HG03442 (cell line): ENCODE results near the gene MS4A2.
"Not testable (repeated sequence)": the region's sequence is repeated elsewhere in the genome, so short reads cannot be mapped to it uniquely, and the experiment has no call there.

ENCODE experiments used
- ATAC-seq: cut with Tn5 transposase; IDR thresholded peaks from one replicate; pipeline ENCODE4 v1.9.1; 2021; ENCODE audit warnings: mild to moderate bottlenecking, moderate library complexity; ENCODE audit not compliant: unreplicated experiment

MS4A2 gene

DNA sequence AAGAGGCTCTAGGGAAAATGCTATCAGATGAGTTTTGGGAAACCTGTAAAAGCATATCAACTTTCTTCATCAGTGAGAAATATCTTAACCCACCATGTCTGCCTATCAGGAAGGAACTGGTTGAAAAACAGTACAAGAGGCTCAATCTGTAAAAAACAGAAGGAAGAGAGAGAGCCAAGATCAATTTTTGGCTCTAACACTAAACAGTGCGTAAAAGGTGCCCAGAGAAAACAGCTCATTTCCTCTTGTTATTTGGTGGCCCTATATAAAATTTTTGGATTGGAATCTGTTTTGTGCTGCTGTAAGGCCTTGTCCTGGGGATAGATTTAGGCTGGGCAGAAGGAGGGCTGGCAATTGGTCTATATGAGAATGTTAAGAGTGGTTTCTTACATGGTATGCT is 12.1 kb downstream of the MS4A2 start:
- no peak for ATAC-seq

DNA sequence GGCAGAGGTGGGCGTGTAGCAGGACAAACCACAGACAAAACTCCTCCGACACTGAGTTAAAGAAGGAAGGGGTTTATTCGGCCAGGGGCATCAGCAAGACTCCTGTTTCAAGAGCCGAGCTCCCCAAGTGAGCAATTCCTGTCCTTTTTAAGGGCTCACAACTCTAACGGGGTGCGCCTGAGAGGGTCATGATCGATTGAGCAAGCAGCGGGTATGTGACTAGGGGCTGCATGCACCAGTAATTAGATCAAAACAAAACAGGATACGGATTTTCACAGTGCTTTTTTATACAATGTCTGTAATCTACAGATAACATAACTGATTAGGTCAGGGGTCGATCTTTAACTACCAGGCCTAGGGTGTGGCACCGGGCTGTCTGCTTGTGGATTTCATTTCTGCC is 12.9 kb downstream of the MS4A2 start:
- ATAC-seq: not testable (repeated sequence)

GRCh38 chr11:60104471-60105115 is 16.1 kb downstream of the MS4A2 start:
- not testable (repeated sequence) for ATAC-seq

GRCh38 chr11:60108631-60109030 is 20.2 kb downstream of the MS4A2 start:
- not testable (repeated sequence) for ATAC-seq

DNA sequence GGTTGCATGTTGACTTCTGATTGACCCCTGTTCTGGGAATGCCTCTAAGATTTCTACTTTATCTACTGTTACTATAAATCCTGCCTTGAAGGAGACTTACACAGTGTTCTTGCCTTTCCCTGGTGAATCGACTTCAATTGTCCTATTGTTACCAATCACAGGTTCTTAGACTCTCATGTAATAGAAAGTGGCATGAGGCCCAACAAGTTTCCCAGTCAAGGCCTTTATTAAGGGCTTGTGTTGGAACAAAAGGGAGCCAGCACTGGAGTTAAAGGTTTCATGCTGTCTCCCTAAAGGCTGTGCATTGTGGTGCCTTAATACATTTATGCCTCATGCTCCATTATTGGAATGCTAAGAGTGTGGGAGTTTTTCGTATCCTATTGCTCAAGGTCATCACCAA is 23.3 kb downstream of the MS4A2 start:
- ATAC-seq: no peak

DNA sequence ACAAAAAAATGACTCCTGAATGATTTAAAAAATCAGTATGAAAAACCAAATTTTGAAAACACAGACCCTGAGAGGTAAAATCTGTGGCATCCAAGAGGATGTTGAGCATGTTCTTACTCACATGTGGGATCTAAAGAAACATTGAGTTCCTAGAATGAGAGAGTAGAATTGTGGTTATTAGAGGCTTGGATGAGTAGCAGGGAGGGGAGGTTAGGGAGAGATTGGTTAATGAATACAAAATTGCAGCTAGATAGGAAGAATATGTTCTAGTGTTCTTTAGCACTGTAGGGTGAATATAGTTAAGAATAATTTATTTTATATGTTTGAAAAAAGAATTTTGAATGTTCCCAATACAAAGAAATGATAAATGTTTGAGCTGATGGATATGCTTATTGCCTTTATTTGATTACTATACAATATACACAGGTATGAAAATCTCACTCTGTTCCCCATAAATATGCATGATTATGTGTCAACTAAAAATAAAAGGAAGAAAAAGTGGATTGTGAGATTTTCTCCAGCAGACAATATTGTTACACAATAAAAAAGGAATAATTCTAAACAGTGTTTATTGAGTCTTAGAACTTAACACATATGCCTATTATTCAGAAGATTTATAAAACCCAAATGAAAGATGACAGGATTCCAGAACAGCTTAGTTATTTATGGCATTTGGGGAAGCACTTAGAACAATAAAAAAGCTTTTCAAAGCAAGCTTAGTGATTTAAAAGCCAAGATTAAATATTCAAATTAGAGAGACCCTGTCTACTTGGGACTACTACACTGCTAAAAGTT is 28.7 kb downstream of the MS4A2 start:
- ATAC-seq: no peak

DNA sequence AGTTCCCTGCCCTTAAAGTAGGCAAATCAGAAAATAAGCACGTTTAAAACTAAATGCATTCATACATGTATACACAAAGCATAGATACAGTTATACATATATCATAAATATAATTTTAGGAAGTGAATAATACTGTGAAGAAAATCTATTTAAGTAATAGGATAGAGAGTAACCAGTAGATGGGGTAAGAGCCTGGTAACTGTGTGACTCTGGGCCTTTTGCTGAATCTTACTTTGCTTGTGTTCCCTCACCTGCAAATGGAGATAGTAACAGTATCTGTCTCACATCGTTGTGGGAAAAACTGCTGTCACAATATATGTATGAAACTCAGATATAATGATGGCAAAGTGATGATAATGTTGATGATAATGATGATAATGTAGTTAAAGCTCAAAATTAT is 29.9 kb downstream of the MS4A2 start:
- ATAC-seq: no peak

GRCh38 chr11:60119710-60120109 is 31.2 kb downstream of the MS4A2 start:
- ATAC-seq: no peak

- ATAC-seq: no peak
These were observed 32.8 kb downstream of the MS4A2 start for GRCh38 chr11:60121264-60121663.

DNA sequence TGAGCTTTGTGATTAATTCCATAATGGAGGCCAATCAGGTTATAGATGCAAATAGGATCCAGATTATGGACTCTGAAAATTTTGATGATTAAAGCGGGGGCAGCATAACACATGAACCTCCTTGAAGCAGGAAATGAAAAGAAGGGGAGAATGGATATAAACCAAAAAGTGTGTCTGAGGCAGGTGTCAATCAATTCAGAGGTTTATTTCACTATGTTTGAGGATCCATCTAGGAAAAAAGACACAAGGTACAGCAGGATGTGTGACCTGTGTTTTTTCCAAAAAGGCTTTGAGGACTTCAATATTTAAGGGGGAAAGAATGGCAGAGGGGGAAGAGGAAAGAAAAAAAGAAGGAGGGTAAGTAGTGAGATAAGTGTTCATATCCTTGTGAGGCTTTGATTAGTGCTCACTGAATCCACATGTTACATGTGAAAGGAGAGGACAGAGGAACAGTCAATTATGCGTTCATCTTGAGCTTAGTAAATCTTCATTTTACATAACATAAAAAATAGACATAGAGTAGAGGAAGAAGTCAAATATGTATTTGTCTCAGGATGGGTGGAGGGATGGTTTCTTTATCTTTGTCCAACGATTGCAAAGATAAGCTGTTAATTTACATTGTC is 34.1 kb downstream of the MS4A2 start:
- no peak for ATAC-seq

DNA sequence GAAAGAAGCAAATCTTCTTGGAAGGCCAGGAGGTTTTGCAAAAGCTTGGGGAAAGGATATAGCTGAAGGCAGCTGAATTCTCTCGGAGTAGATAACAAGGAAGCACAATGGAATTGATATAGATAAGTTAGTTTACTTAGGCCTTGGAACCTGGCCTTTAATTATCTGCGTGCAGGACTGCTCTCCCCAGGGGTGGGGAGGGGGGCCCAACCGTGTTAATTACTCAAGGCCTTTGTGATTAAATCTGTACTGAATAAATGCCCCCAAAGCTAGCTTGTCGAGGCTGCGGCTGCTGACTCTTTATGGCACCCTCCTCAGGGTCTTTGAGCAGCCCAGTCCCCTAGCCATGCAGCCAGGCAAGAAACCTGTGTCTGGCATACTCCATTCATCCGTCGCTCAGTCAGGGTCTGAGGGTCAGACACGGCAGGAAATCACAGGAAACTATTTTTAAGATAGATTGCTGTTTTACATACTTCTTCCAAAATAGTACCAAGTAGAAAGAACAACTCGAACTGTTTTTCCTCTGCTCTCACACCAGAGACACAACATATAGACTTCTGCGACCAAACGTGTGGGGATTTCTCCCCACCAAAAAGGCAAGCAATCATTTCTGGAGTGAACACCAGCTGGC is 36.5 kb downstream of the MS4A2 start:
- ATAC-seq: no peak

DNA sequence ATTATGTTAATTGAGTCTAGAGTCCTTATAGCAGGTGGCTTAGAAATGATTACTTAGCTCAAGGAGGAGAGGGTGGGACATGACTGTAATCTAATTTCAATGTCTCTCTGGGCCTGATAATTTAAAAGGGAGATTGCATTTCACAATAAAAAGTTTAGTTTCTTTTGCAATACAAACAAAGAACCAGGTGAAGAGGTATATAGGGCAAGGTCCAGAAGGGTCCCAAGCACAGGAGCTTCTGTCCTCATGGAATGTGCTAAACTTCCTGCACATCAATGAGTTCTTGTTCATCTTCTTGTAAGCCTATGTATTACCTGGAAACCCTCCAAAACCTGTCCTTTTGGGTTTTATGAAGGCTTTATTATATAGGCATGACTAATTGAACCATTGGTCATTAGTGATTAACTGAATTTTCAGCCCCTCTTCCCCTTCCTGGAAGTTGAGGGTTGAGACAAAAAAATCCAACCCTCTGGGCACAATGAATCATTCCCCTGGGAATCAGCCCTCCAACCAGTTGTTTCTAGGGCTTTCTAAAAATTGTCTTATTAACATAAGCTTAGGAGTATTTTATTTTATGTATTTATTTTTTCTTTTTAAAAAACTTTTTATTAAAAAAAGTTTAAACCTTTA is 37.6 kb downstream of the MS4A2 start:
- ATAC-seq: no peak

DNA sequence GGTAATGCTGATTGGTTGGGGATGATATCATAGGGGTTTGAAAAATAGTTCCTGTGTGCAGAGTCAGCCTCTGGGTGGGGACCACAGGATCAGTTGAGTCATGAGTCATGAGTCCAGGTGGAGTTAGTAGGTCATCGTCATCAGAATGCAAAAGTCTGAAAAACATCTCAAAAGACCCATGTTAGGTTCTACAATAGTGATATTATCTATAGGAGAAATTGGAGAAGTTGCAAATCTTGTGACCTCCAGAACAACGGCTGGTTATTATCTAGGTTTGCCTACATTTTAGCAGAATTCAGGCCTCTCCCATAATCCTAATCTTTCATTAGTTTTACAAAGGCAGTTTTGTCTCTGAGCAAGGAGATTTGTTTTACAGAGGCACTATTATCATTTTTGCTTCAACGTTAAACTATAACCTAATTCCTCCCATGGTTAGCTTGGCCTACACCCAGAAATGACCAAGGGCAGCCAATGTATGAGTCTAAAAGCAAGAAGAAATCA is 38.9 kb downstream of the MS4A2 start:
- no peak for ATAC-seq

DNA sequence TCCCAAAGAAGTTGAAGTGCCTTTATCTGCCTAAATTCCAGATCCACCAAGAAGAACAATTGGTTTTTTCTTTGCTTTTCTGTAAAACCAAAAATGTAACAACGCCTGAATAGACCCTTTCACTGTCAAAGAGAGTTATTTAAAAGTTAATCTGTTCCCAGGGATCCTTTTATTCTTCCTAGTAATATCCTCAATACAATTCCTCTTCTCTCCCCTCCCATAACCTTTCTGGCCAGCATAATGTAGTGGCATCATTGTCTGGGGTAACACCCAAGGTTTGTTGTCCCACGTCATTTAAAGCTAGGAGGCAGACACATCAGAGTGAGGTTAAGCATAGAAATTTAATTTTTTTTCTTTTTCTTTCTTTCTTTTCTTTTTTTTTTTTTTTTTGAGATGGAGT is 39.9 kb downstream of the MS4A2 start:
- ATAC-seq: no peak

GRCh38 chr11:60128866-60129265 is 40.4 kb downstream of the MS4A2 start:
- not testable (repeated sequence) for ATAC-seq

- ATAC-seq: no peak
These were observed 41.4 kb downstream of the MS4A2 start for GRCh38 chr11:60129853-60130252.

GRCh38 chr11:60130496-60130895 is 42.0 kb downstream of the MS4A2 start:
- no peak for ATAC-seq

DNA sequence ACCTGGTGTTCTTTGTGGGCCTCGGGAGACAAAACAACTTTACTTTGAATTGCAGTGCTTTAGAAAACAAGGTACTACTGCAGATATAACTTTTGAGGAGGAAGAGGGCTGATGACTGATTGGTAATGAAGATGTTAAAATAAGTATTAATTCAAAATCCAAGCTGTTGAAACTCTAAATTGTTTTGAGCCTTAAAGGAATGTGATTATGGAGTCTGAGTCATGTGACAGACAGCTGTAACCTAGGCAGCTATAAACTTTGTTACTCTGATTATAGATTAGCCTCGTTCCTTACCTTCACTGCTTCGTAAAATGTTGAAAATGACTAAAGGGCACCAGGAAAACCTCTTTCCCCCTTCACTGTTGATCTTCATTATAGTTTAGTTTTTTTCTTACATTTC is 43.4 kb downstream of the MS4A2 start:
- no peak for ATAC-seq

DNA sequence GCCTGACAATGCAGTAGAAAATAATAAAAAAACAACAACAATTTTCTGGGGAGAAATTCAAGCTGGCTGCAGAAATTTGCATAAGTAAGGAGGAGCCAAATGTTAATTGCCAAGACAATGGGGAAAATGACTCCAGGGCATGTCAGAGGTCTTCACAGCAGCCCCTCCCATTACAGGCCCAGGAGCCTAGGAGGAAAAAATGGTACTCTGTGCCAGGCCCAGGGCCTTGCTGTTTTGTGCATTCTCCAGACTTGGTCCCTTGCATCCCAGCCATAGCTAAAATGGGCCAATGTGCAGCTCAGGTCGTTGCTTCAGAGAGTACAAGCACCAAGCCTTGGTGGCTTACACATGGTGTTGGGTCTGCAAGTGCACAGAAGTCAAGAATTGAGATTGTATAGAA is 45.5 kb downstream of the MS4A2 start:
- ATAC-seq: no peak

- no peak for ATAC-seq
These were observed 55.3 kb downstream of the MS4A2 start for GRCh38 chr11:60143768-60144167.

DNA sequence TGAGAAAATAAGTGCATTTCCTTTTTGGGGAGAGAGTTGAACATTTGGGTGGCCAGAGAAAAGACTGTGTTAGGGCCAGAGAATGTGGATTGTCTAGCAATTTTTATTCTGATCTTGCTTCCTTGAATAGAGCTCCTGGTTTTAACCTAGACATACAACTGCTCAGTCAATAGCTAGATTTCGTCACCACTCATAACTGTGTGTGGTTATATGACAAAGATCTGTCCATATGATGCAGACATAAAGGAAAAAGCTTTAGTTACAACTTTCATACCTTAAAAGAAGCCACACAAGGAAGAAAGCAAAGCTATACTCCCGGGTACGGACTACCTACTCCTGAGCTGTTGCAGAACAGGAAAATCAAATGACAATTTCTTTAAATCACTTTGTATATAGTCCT is 57.2 kb downstream of the MS4A2 start:
- no peak for ATAC-seq
